T-helper 17 cell (primary cell): ENCODE results near the gene TNS2. TPM values are rescaled to one million over a fixed set of nuclear protein-coding genes. Genes with fewer than 3 reads are reported as not detected.
A peak's percentile ranks its signal among the peaks of the same experiment; 100 is the strongest.
"Not testable (repeated sequence)": the region's sequence is repeated elsewhere in the genome, so short reads cannot be mapped to it uniquely, and the experiment has no call there.

Experiments used
- ATAC-seq: fragments of 150-1000 bp; cut with Tn5 transposase; 2 replicates; pipeline ENCODE4 v1.10.0; 2021; ENCODE audit warnings: mild to moderate bottlenecking, moderate library complexity
- DNase-seq, 3 donors: peaks; one replicate each; pipeline versions ENCODE4 v3.0.0 to v3.0.0-alpha.2; 2020 to 2021
- H3K9me3 ChIP-seq: one replicate; pipeline ENCODE4 v1.7.0; 2013; ENCODE audit warnings: low read length, mild to moderate bottlenecking; ENCODE audit not compliant: control insufficient read depth, poor library complexity, severe bottlenecking
- H3K27ac Mint-ChIP-seq: one replicate; pipeline ENCODE4 v1.8.0; 2022; ENCODE audit warnings: mild to moderate bottlenecking, moderate library complexity, mixed read lengths
- H3K27me3 Mint-ChIP-seq: one replicate; pipeline ENCODE4 v1.8.0; 2022; ENCODE audit warnings: mixed read lengths
- H3K36me3 Mint-ChIP-seq: one replicate; pipeline ENCODE4 v1.8.0; 2022; ENCODE audit warnings: low read depth, mixed read lengths
- H3K4me1 Mint-ChIP-seq: one replicate; pipeline ENCODE4 v1.8.0; 2022; ENCODE audit warnings: mild to moderate bottlenecking, mixed read lengths
- H3K4me3 Mint-ChIP-seq: one replicate; pipeline ENCODE4 v1.8.0; 2022; ENCODE audit warnings: mild to moderate bottlenecking, moderate library complexity, mixed read lengths
- total RNA-seq, 4 donors: library from RNA in 2 of 4; stranded (reverse) in 2 of 4; gene quantifications; one replicate each; pipeline ENCODE4 v1.2.3 and lab custom pipeline; 2022 to 2026

TNS2 gene
- total RNA-seq, 2 donors from 2014 or later = 1.4 to 3.1 TPM

- no peaks in the 10 kb centered on the region for H3K27me3 Mint-ChIP-seq
- DNase-seq (no peak), ATAC-seq (no peak)
- peak overlapping the region; percentile 92 for H3K27ac Mint-ChIP-seq
- H3K9me3 ChIP-seq = no peaks in the 10 kb centered on the region
- peaks cover 2% of the 10 kb centered on the region for H3K36me3 Mint-ChIP-seq
- peaks cover 37% of the 10 kb centered on the region for H3K4me1 Mint-ChIP-seq
- peak overlapping the region; percentile 64 for H3K4me3 Mint-ChIP-seq
These were observed 52.3 kb downstream of the TNS2 start for GRCh38 chr12:53101931-53102781.

GRCh38 chr12:53102883-53103807 lies 53.3 kb downstream of the TNS2 start, which contains the start of gene SOAT2:
SOAT2 (plus strand) TSS chr12:53103486; CDS start chr12:53103578, 92 bp downstream.
- H3K27ac Mint-ChIP-seq = peak within 1 kb of the TSS; percentile 92
- no peaks in the 10 kb centered on the region for H3K9me3 ChIP-seq
- H3K27me3 Mint-ChIP-seq = no peaks in the 10 kb centered on the region
- DNase-seq (no peak), ATAC-seq (peak; percentile 76)
- H3K4me3 Mint-ChIP-seq = peak within 1 kb of the TSS; percentile 64
- H3K4me1 Mint-ChIP-seq = peaks cover 33% of the 10 kb centered on the region
- peaks cover 2% of the 10 kb centered on the region for H3K36me3 Mint-ChIP-seq

- H3K9me3 ChIP-seq = no peaks in the 10 kb centered on the region
- ATAC-seq (peak; percentile 31), DNase-seq (no peak)
- Mint-ChIP-seq H3K27me3 (no peaks in the 10 kb centered on the region), H3K27ac (peak overlapping the region; percentile 88), H3K4me1 (peaks cover 26% of the 10 kb centered on the region), H3K36me3 (peaks cover 2% of the 10 kb centered on the region), H3K4me3 (peak overlapping the region; percentile 19)
These were observed 54.0 kb downstream of the TNS2 start for GRCh38 chr12:53103860-53104305.

GRCh38 chr12:53105256-53105655 lies 55.4 kb downstream of the TNS2 start:
- peaks cover 2% of the 10 kb centered on the region for H3K36me3 Mint-ChIP-seq
- H3K27me3 Mint-ChIP-seq = no peaks in the 10 kb centered on the region
- H3K4me1 Mint-ChIP-seq = peaks cover 20% of the 10 kb centered on the region
- DNase-seq (no peak), ATAC-seq (no peak)
- H3K4me3 Mint-ChIP-seq = peak overlapping the region; percentile 71
- H3K9me3 ChIP-seq = no peaks in the 10 kb centered on the region
- H3K27ac Mint-ChIP-seq = peak overlapping the region; percentile 88

- peaks cover 2% of the 10 kb centered on the region for H3K36me3 Mint-ChIP-seq
- peaks cover 20% of the 10 kb centered on the region for H3K4me1 Mint-ChIP-seq
- no peaks in the 10 kb centered on the region for H3K9me3 ChIP-seq
- H3K4me3 Mint-ChIP-seq = no peak overlapping the region
- ATAC-seq (no peak), DNase-seq (no peak)
- H3K27me3 Mint-ChIP-seq = no peaks in the 10 kb centered on the region
- peak overlapping the region; percentile 88 for H3K27ac Mint-ChIP-seq
These were observed 56.0 kb downstream of the TNS2 start for GRCh38 chr12:53105712-53106439.

GRCh38 chr12:53107122-53107521 lies 57.3 kb downstream of the TNS2 start:
- no peak for ATAC-seq
- DNase-seq = no peak
- H3K27ac Mint-ChIP-seq = peak overlapping the region; percentile 39
- H3K9me3 ChIP-seq = no peaks in the 10 kb centered on the region
- no peak overlapping the region for H3K4me3 Mint-ChIP-seq
- peaks cover 20% of the 10 kb centered on the region for H3K4me1 Mint-ChIP-seq
- peaks cover 2% of the 10 kb centered on the region for H3K36me3 Mint-ChIP-seq
- no peaks in the 10 kb centered on the region for H3K27me3 Mint-ChIP-seq

GRCh38 chr12:53112431-53112830 lies 62.6 kb downstream of the TNS2 start:
- H3K27me3 Mint-ChIP-seq, H3K4me1 Mint-ChIP-seq: not testable (repeated sequence)

GRCh38 chr12:53113136-53113705 lies 63.4 kb downstream of the TNS2 start:
- H3K4me3 Mint-ChIP-seq = no peak overlapping the region
- H3K9me3 ChIP-seq = no peaks in the 10 kb centered on the region
- no peaks in the 10 kb centered on the region for H3K27me3 Mint-ChIP-seq
- no peaks in the 10 kb centered on the region for H3K36me3 Mint-ChIP-seq
- H3K4me1 Mint-ChIP-seq = no peaks in the 10 kb centered on the region
- DNase-seq = no peak
- H3K27ac Mint-ChIP-seq = no peak overlapping the region
- no peak for ATAC-seq

More at GRCh38 chr12:53112431-53112830, 62.6 kb downstream of the TNS2 start:
- H3K4me3 Mint-ChIP-seq, H3K36me3 Mint-ChIP-seq, H3K9me3 ChIP-seq, H3K27ac Mint-ChIP-seq, ATAC-seq, DNase-seq: not testable (repeated sequence)

- Mint-ChIP-seq H3K27me3 (no peaks in the 10 kb centered on the region), H3K4me1 (no peaks in the 10 kb centered on the region), H3K27ac (no peak overlapping the region), H3K36me3 (no peaks in the 10 kb centered on the region), H3K4me3 (no peak overlapping the region)
- DNase-seq (no peak), ATAC-seq (no peak)
- no peaks in the 10 kb centered on the region for H3K9me3 ChIP-seq
These were observed 64.1 kb downstream of the TNS2 start for GRCh38 chr12:53113951-53114350.

Other genes starting within 250 kb of the TNS2 start
- gene KRT4, start 235.9 kb upstream of the TNS2 start, total RNA-seq = not detected
- gene KRT79, start 215.8 kb upstream of the TNS2 start, total RNA-seq = not detected
- gene KRT78, start 201.1 kb upstream of the TNS2 start, total RNA-seq = not detected
- gene KRT8, start 145.0 kb upstream of the TNS2 start, total RNA-seq = 1 to 10 TPM in 1 of 2 donors, under 1 TPM in 1; 0.67 to 3.2 TPM
- gene KRT18, start 100.9 kb upstream of the TNS2 start, total RNA-seq = 1 to 10 TPM; 1.8 to 3.2 TPM
- 100 to 1,000 TPM; 635 to 667 TPM for gene EIF4B, start 43.6 kb upstream of the TNS2 start, total RNA-seq
- 10 to 100 TPM; 23.1 to 29.6 TPM for gene SPRYD3, start 29.3 kb downstream of the TNS2 start, total RNA-seq
- under 1 TPM in 1 of 2 donors, not detected in 1; 0.45 TPM for gene IGFBP6, start 47.6 kb downstream of the TNS2 start, total RNA-seq
- gene SOAT2, start 53.4 kb downstream of the TNS2 start, total RNA-seq = 1 to 10 TPM in 1 of 2 donors, under 1 TPM in 1; 0.83 to 2.5 TPM
- 10 to 100 TPM; 24.3 to 34.6 TPM for gene ZNF740, start 130.7 kb downstream of the TNS2 start, total RNA-seq
- gene CSAD, start 130.9 kb downstream of the TNS2 start, total RNA-seq = 10 to 100 TPM; 57.2 to 61.0 TPM
- 100 to 1,000 TPM; 306 to 367 TPM for gene ITGB7, start 157.2 kb downstream of the TNS2 start, total RNA-seq
- gene RARG, start 182.1 kb downstream of the TNS2 start, total RNA-seq = 10 to 100 TPM; 57.6 to 57.8 TPM
- gene ESPL1, start 218.2 kb downstream of the TNS2 start, total RNA-seq = under 1 TPM; 0.30 to 0.83 TPM
- gene PFDN5, start 245.5 kb downstream of the TNS2 start, total RNA-seq = 100 to 1,000 TPM; 566 to 600 TPM
- 10 to 100 TPM; 30.6 to 32.5 TPM for gene MYG1, start 249.6 kb downstream of the TNS2 start, total RNA-seq